Nephron (organoid): ENCODE results near the gene LPA.
"Not testable (repeated sequence)": the region's sequence is repeated elsewhere in the genome, so short reads cannot be mapped to it uniquely, and the experiment has no call there.

Experiments
- H3K27ac Mint-ChIP-seq, 3 experiments: 2 replicates each; pipeline ENCODE4 v1.8.0; 2020; ENCODE audit warnings: mixed read lengths in 3 of 3, mild to moderate bottlenecking in 2 of 3, moderate library complexity in 1 of 3
- H3K27me3 Mint-ChIP-seq: 2 replicates; pipeline ENCODE4 v1.8.0; 2021; ENCODE audit warnings: low read depth, mild to moderate bottlenecking, moderate library complexity, mixed read lengths
- H3K36me3 Mint-ChIP-seq: 2 replicates; pipeline ENCODE4 v1.8.0; 2020; ENCODE audit warnings: low read depth, mixed read lengths
- H3K4me1 Mint-ChIP-seq: 2 replicates; pipeline ENCODE4 v1.8.0; 2020; ENCODE audit warnings: mixed read lengths
- H3K4me3 Mint-ChIP-seq, 3 experiments: 2 replicates each; pipeline ENCODE4 v1.8.0; 2020; ENCODE audit warnings: mild to moderate bottlenecking in 3 of 3, mixed read lengths in 3 of 3, moderate library complexity in 2 of 3
- H3K9me3 Mint-ChIP-seq: 2 replicates; pipeline ENCODE4 v1.8.0; 2020; ENCODE audit warnings: mixed read lengths
- CTCF ChIP-seq, 3 experiments: fragments of 200-600 bp; sonication (generic); IDR thresholded peaks; one replicate each; pipeline ENCODE4 v1.5.0; 2021; ENCODE audit warnings: antibody characterized with exemption in 3 of 3; ENCODE audit not compliant: unreplicated experiment in 3 of 3

Gene LPA

DNA sequence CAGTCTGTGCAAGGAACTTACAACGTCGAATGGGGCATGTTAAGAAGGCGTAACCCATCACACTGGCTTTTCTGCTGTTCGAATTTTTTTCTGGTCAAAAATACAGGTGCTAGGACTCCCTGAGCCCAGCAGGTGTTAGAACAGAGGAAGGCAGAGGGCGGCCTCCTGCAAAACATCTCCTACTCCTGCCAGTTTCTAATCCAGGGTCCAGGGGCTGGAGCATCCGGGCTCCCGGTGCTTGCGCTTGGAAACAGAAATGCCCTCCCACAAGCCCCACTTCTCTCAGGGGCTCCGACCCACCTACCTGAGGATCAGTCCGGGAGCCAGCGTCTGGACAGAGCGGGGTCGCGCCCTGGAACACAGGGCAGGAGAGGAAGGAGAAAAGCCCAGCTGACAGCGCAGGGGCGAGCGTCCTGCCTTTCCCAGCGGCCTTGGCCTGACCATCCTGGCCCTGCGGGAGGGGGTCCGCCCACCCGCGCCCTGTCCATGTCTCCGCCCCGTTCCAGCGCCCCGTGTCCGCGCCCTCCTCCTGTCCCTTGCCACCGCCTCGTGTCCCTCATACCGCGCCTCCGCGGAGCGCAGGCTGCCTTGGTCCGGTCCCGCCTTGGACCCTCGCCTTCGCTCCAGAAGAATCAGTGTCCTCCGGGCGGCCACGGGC lies 14.8 kb upstream of the LPA start:
- Mint-ChIP-seq H3K27ac (no peak overlapping the region), H3K36me3 (no peaks in the 10 kb centered on the region)

GRCh38 chr6:160678230-160678629 lies 14.2 kb upstream of the LPA start:
- H3K4me1 Mint-ChIP-seq, result no peaks in the 10 kb centered on the region
- peaks cover 26% of the 10 kb centered on the region for H3K27me3 Mint-ChIP-seq
- H3K27ac Mint-ChIP-seq, result no peak overlapping the region
- no peak for TF ChIP-seq CTCF (IDR thresholded peaks at IDR 0.05; ENCODE audit: unreplicated experiment in 3 of 3)
- H3K36me3 Mint-ChIP-seq, result no peaks in the 10 kb centered on the region
- peak overlapping the region; percentile 27 to 75 (median 37) for H3K4me3 Mint-ChIP-seq
- H3K9me3 Mint-ChIP-seq, result peaks cover 6% of the 10 kb centered on the region

More for the DNA sequence above, 14.8 kb upstream of the LPA start:
- H3K4me1 Mint-ChIP-seq, result no peaks in the 10 kb centered on the region
- H3K27me3 Mint-ChIP-seq, result peaks cover 26% of the 10 kb centered on the region
- H3K4me3 Mint-ChIP-seq, result peak overlapping the region; percentile 62 to 75 (median 65)
- H3K9me3 Mint-ChIP-seq, result peaks cover 2% of the 10 kb centered on the region
- TF ChIP-seq CTCF (IDR thresholded peaks at IDR 0.05; ENCODE audit: unreplicated experiment in 3 of 3), result no peak

DNA sequence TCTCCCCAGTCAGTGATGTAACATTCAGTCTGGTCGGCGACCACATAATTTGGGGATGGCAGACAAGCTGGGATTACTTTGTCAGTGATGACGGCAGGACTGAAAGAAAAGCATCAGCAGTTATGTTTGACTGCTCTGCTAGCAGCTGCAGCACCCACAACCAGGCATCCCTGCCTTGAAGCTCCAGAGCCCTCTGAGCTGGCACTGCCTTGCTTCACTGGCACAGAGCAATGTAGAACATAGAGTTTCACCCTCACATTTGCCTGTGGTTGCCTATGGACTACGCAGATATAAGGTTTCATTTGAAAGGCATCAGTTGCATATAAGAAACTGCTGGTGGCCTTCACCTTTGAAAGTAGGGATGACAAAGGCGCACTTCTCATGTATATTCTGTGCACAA lies 12.3 kb upstream of the LPA start:
- peaks cover 26% of the 10 kb centered on the region for H3K27me3 Mint-ChIP-seq
- H3K27ac Mint-ChIP-seq, H3K4me3 Mint-ChIP-seq, H3K4me1 Mint-ChIP-seq, H3K36me3 Mint-ChIP-seq: not testable (repeated sequence)
- H3K9me3 Mint-ChIP-seq, result peaks cover 18% of the 10 kb centered on the region

DNA sequence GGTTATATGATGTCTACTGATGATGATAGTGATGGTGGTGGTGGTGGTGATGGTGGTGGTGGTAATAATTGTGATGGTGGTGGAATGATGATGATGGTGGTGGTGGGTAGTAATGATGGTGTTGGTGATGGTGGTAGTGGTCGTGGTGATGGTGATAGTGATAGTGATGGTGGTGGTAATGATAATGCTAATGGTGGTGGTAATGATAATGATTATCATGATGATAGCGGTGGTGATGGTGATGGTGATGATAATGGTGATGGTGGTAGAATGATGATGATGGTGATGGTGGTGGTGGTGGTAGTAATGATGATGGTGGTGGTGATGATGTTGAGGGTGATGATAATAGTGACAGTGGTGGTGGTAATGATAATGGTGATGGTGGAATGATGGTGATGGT lies 4.5 kb upstream of the LPA start:
- no peak overlapping the region for H3K27ac Mint-ChIP-seq
- peaks cover 15% of the 10 kb centered on the region for H3K9me3 Mint-ChIP-seq
- TF ChIP-seq CTCF (IDR thresholded peaks at IDR 0.05; ENCODE audit: unreplicated experiment in 3 of 3), result no peak
- no peaks in the 10 kb centered on the region for H3K4me1 Mint-ChIP-seq
- no peak overlapping the region for H3K4me3 Mint-ChIP-seq
- H3K36me3 Mint-ChIP-seq, result no peaks in the 10 kb centered on the region
- peaks cover 7% of the 10 kb centered on the region for H3K27me3 Mint-ChIP-seq

GRCh38 chr6:160667639-160668481 lies 3.8 kb upstream of the LPA start:
- H3K27ac Mint-ChIP-seq, result no peak overlapping the region
- no peaks in the 10 kb centered on the region for H3K36me3 Mint-ChIP-seq
- peaks cover 7% of the 10 kb centered on the region for H3K27me3 Mint-ChIP-seq
- TF ChIP-seq CTCF (IDR thresholded peaks at IDR 0.05; ENCODE audit: unreplicated experiment in 3 of 3), result peak in 2 of 3 experiments; percentile 11 to 31
- H3K4me3 Mint-ChIP-seq, result no peak overlapping the region
- no peaks in the 10 kb centered on the region for H3K4me1 Mint-ChIP-seq
- peaks cover 9% of the 10 kb centered on the region for H3K9me3 Mint-ChIP-seq

DNA sequence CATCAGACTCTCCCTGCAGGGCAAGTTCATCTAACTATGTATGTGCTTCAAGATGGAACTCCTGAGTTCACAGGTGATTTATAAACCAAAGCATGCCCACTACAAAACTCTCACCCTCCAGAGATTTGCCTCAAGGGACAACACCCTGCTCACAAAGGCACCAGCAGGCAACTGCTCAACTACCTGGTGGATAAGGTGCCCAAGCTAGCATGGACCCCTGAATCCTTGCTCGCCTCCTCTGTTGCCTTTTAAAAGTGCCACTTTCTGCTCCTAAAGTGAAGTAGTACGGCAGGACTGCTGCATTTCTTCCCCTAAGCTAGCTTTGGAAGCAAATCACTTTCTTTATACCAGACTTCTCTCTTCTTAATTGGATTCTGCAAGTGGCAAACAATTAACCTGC lies 1.2 kb downstream of the LPA start:
- Mint-ChIP-seq H3K4me3 (no peak overlapping the region), H3K4me1 (no peaks in the 10 kb centered on the region), H3K36me3 (no peaks in the 10 kb centered on the region), H3K9me3 (peaks cover 6% of the 10 kb centered on the region), H3K27me3 (peaks cover 10% of the 10 kb centered on the region), H3K27ac (no peak overlapping the region)
- no peak for TF ChIP-seq CTCF (IDR thresholded peaks at IDR 0.05; ENCODE audit: unreplicated experiment in 3 of 3)
